Osteoblast (primary cell): ENCODE measurements around the gene HRH2. TPM values are rescaled to one million over a fixed set of nuclear protein-coding genes. Genes with fewer than 3 reads are reported as not detected.

Experiments used
- DNase-seq: peaks from one replicate; pipeline ENCODE4 v3.0.0; 2011; ENCODE audit warnings: low spot score, mixed read lengths; ENCODE audit not compliant: insufficient read length; ENCODE audit errors: missing footprints
- H2AFZ ChIP-seq: 2 replicates; pipeline ENCODE4 v1.6.0; 2011; ENCODE audit warnings: mild to moderate bottlenecking, low read length
- H3K27ac ChIP-seq: 2 replicates; pipeline ENCODE4 v1.5.1; 2011; ENCODE audit warnings: mild to moderate bottlenecking, low read depth, low read length, moderate library complexity
- H3K27me3 ChIP-seq: 2 replicates; pipeline ENCODE4 v1.6.0; 2012; ENCODE audit warnings: mild to moderate bottlenecking, control low read depth, inconsistent platforms, low read length, moderate library complexity; ENCODE audit not compliant: insufficient read depth
- H3K36me3 ChIP-seq: 2 replicates; pipeline ENCODE4 v1.5.1; 2011; ENCODE audit warnings: mild to moderate bottlenecking, low read length, control low read depth, moderate library complexity; ENCODE audit not compliant: insufficient read depth
- H3K4me1 ChIP-seq: 2 replicates; pipeline ENCODE4 v1.5.1; 2011; ENCODE audit warnings: mild to moderate bottlenecking, low read length, control low read depth, moderate library complexity; ENCODE audit not compliant: insufficient read depth
- H3K4me2 ChIP-seq: 2 replicates; pipeline ENCODE4 v1.6.0; 2011; ENCODE audit warnings: mild to moderate bottlenecking, low read length; ENCODE audit not compliant: insufficient read depth
- H3K4me3 ChIP-seq: fragments of 200-600 bp; sonication (generic); 3 replicates; pipeline ENCODE4 v1.5.1; 2012; ENCODE audit warnings: mild to moderate bottlenecking, low read length, inconsistent platforms; ENCODE audit not compliant: insufficient read depth
- H3K79me2 ChIP-seq: 2 replicates; pipeline ENCODE4 v1.6.0; 2012; ENCODE audit warnings: mild to moderate bottlenecking, low read length, control low read depth, inconsistent platforms; ENCODE audit not compliant: insufficient read depth
- H3K9me3 ChIP-seq: 2 replicates; pipeline ENCODE4 v1.5.1; 2011; ENCODE audit warnings: low read depth, low read length, control low read depth
- H4K20me1 ChIP-seq: 2 replicates; pipeline ENCODE4 v1.6.0; 2012; ENCODE audit warnings: mild to moderate bottlenecking, low read length, control low read depth; ENCODE audit not compliant: insufficient read depth
- CTCF ChIP-seq: IDR thresholded peaks from 2 replicates; pipeline ENCODE4 v1.5.1; 2011; ENCODE audit warnings: mild to moderate bottlenecking, low read depth, low read length, moderate library complexity; ENCODE audit errors: extremely low read depth
- total RNA-seq: library from RNA; depleted of rRNA; stranded (reverse); fragments of >200 nt; gene quantifications from 2 replicates; pipeline ENCODE4 v1.2.3, GENCODE V29; 2012

HRH2 gene
- total RNA-seq, 1 donor, result 0.36 TPM

GRCh38 chr5:175712681-175713085 is 54.8 kb downstream of the HRH2 start:
- H3K9me3 ChIP-seq, result no peaks in the 10 kb centered on the region
- TF ChIP-seq CTCF, result no peak
- no peaks in the 10 kb centered on the region for H3K4me1 ChIP-seq

GRCh38 chr5:175713930-175714329 is 56.1 kb downstream of the HRH2 start:
- no peaks in the 10 kb centered on the region for H4K20me1 ChIP-seq
- no peak for DNase-seq
- no peak overlapping the region for H2AFZ ChIP-seq
- no peak overlapping the region for H3K4me3 ChIP-seq
- no peaks in the 10 kb centered on the region for H3K27me3 ChIP-seq
- H3K27ac ChIP-seq, result no peak overlapping the region
- no peak overlapping the region for H3K4me2 ChIP-seq
- H3K36me3 ChIP-seq, result no peaks in the 10 kb centered on the region
- H3K79me2 ChIP-seq, result no peaks in the 10 kb centered on the region
- H3K4me1 ChIP-seq, result no peaks in the 10 kb centered on the region
- H3K9me3 ChIP-seq, result no peaks in the 10 kb centered on the region
- TF ChIP-seq CTCF, result no peak

More at GRCh38 chr5:175712681-175713085, 54.8 kb downstream of the HRH2 start:
- no peaks in the 10 kb centered on the region for H4K20me1 ChIP-seq
- no peak overlapping the region for H3K4me2 ChIP-seq
- no peaks in the 10 kb centered on the region for H3K36me3 ChIP-seq
- no peak for DNase-seq
- H3K79me2 ChIP-seq, result no peaks in the 10 kb centered on the region
- no peak overlapping the region for H2AFZ ChIP-seq
- H3K27me3 ChIP-seq, result no peaks in the 10 kb centered on the region
- no peak overlapping the region for H3K4me3 ChIP-seq
- no peak overlapping the region for H3K27ac ChIP-seq

GRCh38 chr5:175714479-175715085 is 56.7 kb downstream of the HRH2 start:
- Histone ChIP-seq H3K79me2 (no peaks in the 10 kb centered on the region), H3K27me3 (no peaks in the 10 kb centered on the region), H3K27ac (no peak overlapping the region), H3K36me3 (no peaks in the 10 kb centered on the region), H3K4me2 (no peak overlapping the region), H4K20me1 (no peaks in the 10 kb centered on the region), H3K4me3 (no peak overlapping the region), H2AFZ (no peak overlapping the region), H3K4me1 (no peaks in the 10 kb centered on the region), H3K9me3 (no peaks in the 10 kb centered on the region)
- no peak for TF ChIP-seq CTCF
- no peak for DNase-seq

- Histone ChIP-seq H3K4me1 (no peaks in the 10 kb centered on the region), H3K79me2 (no peaks in the 10 kb centered on the region), H3K36me3 (no peaks in the 10 kb centered on the region), H3K4me2 (no peak overlapping the region), H3K9me3 (no peaks in the 10 kb centered on the region), H4K20me1 (no peaks in the 10 kb centered on the region), H3K27me3 (no peaks in the 10 kb centered on the region), H3K4me3 (no peak overlapping the region), H2AFZ (no peak overlapping the region), H3K27ac (no peak overlapping the region)
- no peak for TF ChIP-seq CTCF
- DNase-seq, result no peak
These were observed 58.0 kb downstream of the HRH2 start for GRCh38 chr5:175715627-175716522.
